ENCODE measurements around the gene GJB3.

GRCh38 chr1:34824817-34825454, 43.9 kb downstream of the GJB3 start:
- TF ChIP-seq CEBPB (IDR thresholded peaks at IDR 0.05) (no peak), YY1 (IDR thresholded peaks at IDR 0.05; ENCODE audit: low read depth) (no peak), ZBTB7A (IDR thresholded peaks at IDR 0.05; ENCODE audit: low read depth) (no peak), MAX (IDR thresholded peaks at IDR 0.05) (no peak), USF1 (IDR thresholded peaks at IDR 0.05) (no peak), REST (IDR thresholded peaks at IDR 0.05; ENCODE audit: low read depth) (no peak)
